HG02938 (cell line): ENCODE measurements around the gene ACO1.
A peak's percentile ranks its signal among the peaks of the same experiment; 100 is the strongest.
"Not testable (repeated sequence)": the region's sequence is repeated elsewhere in the genome, so short reads cannot be mapped to it uniquely, and the experiment has no call there.

Source experiments
- ATAC-seq: cut with Tn5 transposase; IDR thresholded peaks from one replicate; pipeline ENCODE4 v1.9.1; 2021; ENCODE audit warnings: mild to moderate bottlenecking, moderate library complexity; ENCODE audit not compliant: unreplicated experiment

Gene ACO1

DNA sequence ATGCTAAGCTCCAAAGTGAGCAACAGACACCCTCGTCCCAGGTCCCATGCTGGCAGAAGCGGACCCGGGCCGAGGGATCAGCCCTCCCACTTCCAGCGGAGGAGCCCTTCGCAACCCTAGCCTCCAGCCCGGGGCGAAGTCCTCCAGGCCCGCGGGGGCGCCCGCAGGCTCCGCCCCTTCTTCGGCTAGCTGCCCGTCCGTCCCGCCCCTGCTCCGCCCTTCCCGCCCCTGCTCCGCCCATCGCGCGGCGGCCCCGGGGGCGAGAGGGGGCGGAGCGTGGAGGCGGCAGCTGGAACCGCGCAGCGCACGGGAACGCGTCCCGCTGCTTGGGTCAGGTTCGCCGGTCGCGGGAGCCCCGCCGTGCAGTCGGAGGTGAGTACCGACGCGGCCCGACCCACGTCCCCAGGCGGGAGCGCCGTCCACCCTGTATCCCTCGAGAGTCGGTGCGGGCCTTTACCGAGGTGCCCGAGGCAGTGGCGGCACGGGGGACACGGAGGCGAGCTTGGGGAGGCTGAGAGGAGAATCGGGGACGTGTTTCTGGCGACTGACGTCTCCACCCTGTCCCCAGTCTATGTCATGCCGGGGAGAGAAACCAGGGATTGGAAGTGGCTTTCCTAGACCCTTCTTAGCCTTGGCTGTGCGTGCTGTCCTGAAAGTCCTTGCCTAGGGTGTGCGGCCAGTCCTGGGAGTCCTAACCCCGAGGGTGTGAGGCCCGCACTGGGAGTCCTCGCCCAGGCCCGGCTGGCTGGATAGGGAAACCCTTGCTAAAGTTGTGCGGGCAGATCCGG is at the start of gene ACO1:
TSS of gene ACO1 (plus strand) at position 280 of the 788 bp plus-strand sequence. CDS start 20,864 bp downstream, outside the sequence.
- peak; percentile 88 for ATAC-seq

DNA sequence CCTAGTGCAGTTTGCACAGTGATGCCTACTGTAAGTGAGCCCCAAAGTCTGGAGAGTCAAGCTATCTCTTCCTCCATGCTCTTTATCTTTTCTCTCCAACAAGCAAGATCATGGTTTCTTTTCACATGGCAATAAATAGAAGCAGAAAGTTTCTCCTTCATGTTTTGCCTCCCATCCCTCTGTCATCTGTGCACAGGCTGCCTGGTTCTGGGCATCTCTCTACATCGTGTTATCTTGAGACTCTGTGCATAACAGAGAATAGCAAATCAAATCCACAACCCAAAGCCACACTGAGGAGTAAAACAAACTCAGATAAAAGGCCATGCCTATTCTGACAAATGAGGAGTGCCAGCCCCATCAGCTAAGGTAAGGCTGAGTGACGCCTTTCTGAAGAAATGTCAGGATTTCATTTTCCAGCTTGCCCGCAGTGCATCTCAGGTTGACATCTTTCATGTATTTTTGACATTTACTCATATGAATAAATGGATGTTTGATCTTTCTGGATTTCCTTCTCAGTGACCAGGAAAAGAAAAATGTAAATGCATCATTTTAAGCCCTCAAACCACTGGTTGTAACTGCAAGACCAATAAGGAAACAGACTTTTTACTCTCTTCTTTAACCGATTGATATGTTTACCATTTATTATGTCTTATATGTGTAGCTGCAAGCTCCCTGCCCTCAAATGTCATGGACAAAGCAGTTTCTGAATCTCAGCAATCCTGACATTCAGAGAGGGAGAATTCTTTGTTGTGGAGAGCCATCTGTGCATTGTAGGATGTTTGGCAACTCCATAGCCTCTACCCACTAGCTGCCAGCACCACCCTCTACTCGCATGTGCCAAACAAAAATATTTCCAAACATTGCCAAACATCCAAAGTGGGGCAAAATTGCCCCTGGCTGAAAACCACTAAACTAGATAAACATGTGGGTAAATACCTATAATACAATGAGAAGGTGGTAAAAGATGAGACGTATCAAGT is 49.2 kb upstream of the ACO1 start:
- no peak for ATAC-seq

DNA sequence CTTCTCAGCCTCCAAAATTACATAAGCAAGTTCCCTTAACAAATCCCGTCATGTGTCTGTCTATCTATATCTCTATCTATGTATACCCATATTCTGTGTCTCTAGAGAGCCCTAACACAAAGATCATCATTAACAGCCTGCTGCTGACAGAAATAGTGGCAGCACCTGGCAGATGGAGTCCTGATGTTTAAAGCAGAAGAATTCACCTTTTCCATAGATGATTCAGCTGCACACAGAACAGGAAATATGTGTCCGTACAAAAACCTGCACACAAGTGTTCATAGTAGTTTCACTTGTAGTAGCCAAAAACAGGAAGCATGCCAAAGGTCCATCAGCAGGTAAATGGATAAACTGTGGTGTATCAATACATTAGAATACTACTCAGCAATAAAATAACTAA is 45.0 kb upstream of the ACO1 start:
- peak; percentile 82 for ATAC-seq

DNA sequence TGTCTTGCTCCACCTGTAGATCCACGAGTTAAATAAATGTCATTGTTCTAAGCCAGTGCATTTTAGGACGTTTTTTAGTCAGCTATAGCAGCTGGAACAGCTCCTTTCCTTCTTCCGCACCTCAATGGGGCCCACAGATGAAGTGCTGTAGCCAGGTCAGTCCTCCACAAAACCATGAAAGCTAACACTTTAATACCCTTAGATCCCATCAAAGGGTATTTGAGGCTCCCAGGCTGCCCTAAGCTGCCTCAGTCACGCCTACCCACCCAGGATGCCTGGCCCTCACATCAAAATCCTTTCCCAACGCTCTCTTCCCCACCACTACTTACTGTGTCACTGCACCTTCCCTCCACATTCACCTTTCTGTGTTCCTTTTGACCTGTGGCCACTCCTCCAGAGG is 44.1 kb upstream of the ACO1 start:
- ATAC-seq, result no peak

DNA sequence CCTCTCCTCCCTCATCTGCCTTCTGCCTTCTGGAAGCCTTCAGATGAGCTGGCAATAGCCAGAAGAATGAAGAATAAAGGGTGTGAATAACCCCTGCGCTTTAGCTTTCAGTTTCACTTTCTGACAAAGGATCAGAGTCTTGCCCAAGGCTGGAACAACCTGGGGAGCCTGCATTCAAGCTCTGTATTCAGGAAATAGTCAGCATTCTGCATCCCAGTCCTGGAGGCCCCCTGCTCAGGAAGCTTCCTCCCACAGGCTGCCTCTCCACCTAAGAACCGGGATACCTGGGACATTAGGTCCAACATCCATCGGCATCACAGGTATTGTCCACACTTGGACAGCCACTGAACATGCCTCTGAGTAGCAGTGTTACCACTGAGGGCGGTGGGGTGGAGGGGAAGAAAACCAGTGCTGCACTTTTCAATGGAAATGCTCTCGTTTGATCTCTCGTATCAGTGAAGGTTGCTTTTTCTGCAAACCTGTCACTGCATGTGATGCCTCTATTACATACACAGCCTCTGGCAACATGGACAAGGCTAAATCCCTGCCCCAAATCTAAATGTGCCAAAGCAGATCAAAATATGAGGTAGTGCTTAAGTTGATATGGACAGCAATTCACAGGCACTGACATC is 39.8 kb upstream of the ACO1 start:
- no peak for ATAC-seq

DNA sequence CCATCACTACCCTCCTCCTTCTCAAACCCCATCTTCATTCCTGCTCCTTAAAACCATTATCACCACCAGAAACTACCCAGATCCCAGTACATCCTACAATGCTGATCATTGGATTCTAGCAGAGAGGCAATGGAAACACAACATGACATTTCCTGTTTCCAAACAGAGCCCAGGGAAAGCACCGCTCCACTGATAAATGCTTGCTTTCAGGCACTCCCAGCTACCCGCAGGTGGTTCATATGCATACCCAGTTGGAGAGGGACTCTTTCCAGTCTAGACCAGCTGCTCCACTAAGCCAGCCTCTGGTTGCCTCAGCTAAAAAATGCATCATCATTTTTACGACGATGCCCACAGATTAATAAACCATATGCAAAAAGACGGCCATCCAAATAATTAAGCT is 39.2 kb upstream of the ACO1 start:
- no peak for ATAC-seq

DNA sequence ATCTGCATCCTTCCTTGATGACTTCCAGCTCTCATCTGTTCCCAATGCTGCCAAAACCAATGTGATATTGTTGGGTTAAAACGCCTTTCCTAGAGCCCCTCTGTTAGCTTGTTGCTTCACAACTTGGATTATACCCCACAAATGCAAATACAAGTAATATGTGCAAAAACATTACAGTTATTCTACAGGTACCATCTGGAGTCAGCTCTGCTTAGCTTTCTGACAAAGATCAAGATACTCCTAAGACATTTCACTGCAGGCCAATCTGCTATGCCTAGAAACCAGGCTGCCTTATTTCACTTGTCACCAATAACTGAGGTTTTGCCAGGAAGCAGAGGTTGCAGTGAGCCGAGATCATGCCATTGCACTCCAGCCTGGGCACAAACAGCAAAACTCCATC is 36.9 kb upstream of the ACO1 start:
- no peak for ATAC-seq

DNA sequence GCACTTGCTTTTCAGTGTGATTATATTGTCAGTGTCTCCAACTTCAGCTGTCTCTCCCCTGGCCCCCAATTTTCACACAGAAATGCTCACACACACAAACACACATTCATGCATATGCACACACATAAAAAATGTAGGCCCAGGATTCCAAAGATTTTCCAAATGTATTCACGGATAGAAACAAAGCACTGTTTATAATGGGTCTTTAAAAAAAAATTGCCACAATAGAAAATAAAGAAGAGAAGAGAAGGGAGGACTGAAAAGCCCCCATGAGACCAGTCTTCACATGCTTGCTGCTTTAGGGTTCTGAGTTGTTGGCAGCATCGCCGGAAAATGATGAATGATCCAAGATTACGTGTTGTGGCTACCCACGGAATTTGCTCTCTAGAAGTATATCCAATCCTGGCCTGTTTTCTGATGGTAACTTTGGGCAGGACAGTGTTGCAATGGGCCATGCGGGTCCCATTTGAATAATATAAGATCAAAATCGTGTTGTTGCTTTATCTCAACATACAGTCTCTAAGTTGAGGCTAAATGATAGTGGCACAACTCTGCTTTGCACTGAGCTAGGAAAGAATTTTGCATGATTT is 36.2 kb upstream of the ACO1 start:
- ATAC-seq, result no peak

DNA sequence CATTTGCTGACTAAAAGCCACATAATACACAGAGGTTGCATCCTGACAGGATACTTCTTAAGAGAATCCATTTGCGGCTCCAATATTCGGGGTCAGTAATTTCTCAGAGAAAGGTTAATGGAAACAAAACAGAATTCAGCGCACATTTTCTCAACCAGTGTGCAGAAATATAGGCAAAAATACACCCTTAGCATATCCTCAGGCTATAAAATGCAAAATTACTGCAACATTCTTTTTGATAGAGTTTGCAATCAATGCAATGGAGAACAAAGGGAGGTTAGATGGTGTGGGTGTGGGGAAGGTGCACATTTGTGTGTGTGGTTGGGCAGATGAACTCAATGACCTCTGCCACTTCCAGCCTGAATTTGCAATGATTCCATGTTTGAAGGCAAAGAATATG is 35.4 kb upstream of the ACO1 start:
- no peak for ATAC-seq

DNA sequence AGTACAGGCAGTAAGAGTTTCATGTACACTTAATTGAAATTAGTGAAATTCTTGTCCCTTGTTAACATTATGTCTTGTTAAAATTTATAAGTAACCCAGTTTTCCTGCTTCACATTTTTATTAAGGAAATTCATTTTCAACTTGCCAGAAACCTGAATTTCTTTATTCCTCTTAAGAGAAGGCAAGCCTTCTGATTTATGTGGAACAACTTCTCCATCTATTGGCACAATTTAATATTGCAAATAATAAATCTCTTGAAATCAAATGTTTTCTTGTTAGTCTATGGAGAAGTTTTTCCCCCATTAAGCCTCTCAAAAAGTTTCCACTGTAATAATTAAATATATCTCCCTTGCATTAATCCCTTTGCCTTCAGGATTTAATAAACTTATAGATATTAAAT is 33.8 kb upstream of the ACO1 start:
- no peak for ATAC-seq

DNA sequence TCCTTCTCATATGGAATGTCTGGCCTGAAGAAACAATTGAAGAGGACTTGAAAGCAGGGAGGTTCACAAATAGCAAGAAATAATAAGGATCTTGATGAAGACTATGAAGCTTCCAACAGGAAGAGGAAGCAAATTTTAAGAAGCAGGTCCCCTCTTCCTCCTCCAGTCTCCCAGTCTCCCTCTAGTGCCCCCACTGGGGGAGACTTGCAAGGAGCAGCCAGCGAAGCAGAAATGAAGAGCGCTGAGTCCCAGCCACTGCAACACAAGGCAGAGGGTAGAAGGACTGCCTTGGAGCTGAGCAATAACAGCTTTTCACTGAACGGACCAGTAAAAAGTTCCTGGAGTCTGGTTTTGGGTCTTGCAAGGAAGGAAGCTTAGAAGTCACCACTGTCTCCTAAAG is 32.6 kb upstream of the ACO1 start:
- ATAC-seq, result no peak

DNA sequence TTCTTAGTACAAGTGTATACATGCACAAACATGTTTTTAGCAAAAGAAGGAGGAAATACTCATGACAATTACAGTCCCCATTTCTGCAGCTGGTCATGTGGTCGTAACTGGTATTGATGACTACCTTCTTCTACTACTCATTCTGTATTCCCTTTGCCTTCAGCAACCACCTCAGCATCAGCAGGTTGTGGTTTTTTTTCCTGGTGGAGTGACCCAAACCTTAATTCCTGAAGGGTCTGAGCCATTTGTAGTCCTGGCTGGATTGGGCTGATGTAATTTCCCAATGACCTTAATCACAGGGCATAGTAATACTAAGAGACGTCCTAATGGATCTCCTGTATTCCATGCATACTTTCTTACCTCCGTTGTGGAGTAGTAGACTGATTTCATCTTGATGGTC is 31.0 kb upstream of the ACO1 start:
- not testable (repeated sequence) for ATAC-seq

DNA sequence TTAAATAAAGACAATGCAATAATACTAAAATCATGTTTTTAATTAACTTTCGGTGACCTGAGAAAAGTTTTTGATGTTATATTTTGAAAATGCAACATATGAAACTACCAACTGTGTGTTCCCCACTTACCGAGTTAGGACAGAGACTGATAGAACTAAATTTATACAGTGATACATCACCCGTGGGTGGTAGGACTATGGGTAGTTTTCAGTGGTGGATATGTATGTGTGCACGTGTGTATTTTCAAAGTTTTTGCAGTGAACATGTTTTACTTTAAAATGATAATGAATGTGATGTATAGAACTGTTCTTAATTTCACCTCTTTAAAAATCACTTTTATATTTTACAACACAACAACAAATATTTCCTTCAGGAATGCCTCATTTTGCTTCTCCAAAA is 25.0 kb upstream of the ACO1 start:
- no peak for ATAC-seq

DNA sequence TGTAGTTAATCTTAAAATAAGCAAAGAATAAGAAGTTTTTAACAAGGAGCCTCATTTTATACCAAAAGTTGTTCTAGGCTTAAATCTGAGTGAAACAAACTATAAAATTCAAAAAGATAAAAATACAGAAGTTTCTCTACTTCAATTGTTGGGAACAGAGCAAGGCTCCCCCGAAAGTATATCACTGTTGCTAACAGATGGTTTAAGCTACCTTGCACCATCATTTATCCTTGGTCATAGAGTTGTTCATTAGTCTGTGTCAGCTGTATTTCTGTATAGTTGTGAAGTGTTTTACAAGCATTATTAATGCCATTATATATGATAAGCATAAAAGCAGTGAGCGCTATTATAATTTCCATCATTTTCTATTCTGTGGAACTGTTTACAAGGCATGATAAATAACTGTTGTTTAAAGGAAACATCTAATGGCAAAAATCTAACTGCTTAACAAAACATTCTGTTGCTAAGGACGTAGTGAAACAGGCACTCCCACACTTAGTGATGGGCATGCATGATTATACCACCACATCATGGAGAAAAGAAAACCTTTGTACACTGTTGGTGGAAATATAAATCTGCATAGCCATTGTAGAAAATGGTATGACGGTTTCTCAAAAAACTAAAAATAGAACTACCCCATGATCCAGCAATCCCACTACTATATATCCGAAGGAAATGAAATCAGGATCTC is 23.3 kb upstream of the ACO1 start:
- no peak for ATAC-seq

DNA sequence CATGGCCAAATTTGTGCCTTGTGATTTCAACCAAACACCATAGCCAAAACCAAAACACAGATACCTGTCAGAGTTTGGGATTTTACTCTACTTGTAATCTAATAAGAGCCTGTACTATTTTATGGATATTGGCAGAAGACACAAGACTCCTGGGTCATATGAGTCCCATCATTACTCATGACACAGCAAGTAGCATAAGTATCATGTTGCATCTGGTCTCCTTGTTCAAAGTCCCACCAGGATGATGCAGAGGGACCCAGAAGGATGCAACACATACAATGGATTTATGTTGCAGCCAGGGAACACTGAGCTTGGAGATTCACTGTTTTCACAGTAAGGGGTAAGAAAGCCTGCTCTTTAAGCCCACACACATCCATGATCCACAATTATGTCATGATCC is 13.2 kb upstream of the ACO1 start:
- no peak for ATAC-seq

DNA sequence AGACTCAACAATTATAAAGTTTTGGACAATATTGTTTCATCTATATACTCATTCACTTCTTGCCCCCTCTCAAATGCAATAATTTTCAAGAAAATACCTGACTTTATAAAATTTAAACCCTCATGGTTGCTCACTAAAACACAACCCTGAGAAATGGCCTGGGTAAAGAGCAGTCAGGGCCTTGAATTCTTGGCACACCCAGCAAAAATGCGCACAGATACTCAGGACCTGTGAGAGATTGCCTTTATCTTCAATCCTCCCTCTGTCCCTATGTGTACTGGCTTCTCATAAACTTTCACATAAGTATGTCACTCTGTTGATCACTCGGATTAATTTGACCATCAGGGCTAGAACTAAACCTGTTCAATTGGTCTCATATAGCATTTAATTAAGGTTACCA is 12.8 kb upstream of the ACO1 start:
- ATAC-seq, result no peak

DNA sequence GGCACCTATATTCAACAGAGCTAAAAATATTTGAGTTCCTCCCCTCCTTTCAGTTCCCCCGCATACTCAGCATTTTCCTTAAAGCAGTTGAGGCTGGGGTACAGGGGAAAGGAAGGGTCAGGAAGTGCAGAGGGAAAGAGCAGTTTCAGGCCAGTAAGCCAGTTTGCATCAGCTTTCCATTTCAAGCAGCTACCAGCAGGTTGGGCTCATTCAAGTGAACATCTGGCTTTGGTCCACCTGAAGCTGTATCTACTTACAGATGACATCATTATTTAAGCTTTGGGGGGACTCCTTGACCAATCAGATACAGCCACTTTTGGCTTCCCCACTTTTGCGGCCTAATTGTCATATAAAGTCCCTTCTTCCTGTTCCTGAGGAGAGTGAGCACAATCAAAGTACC is 8.2 kb upstream of the ACO1 start:
- no peak for ATAC-seq

DNA sequence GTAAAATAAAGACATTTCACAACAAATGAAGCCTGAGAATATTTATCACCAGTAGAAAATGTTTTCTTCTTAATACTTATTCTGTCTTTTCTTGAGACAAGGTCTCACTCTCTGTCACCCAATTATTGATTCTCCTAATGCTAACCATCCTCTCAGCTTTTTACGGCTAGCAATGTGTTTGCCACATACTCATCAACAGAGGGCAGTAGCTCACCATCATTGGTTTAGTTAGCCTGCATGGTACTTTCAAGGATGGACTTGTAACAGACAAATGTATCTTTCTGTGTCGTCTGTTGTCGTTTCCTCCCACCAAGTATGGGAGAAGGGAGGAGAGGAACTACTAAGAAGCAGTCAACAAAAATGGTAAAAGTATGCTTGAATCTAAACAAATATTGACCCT is 5.9 kb upstream of the ACO1 start:
- peak; percentile 71 for ATAC-seq

DNA sequence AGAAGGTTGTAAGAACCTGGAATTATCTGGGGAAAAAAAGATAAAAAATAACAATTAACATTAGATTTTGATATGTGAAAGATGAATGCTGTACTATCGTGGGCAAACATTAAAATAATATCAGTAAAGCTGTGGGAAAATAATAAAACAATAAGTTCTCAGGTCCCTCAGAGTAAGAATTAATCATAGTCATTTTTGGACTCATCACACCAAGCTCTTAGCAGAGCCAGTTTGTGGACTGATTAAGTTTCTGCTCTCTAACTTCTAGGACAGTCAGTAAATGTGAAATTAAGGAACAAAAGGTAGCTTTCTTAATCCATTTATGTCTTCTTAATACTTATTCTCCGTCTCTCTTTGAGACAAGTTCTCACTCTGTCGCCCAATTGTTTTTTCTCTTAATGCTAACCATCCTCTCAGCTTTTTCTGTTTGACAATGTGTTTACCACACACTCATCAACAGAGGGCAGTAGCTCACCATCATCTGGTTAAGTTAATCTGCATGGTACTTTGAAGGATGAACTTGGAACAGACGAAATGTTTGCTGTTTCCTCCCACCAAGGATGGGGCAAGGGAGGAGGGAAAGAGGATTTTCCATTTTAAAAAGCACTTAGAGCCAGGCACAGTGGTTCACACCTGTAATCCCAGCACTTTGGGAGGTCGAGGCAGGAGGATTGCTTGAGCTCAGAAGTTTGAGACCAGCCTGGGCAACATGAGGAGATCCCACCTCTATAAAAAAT is 5.3 kb upstream of the ACO1 start:
- peak; percentile 80 for ATAC-seq

DNA sequence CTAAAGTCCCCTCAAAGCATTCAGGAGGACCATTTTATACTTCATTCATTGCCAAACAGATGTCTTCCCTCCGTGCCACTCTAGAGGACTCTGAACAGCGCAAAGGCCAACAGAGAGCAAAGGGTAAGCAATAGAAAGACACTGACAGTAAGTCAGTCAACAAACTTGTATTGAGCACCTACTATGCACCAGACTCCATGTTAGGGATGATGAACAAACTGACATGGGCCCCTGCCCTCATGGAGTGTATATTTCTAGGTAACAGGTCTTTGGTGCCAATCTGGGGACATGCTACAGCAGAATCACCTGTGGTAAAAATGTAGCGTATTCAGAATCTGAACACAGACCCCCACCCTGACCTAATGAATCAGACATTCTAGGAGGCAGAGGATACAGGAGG is 3.5 kb upstream of the ACO1 start:
- ATAC-seq, result no peak
